SK-N-SH (cell line): ENCODE data around the gene TERT. TPM values are rescaled to one million over a fixed set of nuclear protein-coding genes. Genes with fewer than 3 reads are reported as not detected.
"Not testable (repeated sequence)": the region's sequence is repeated elsewhere in the genome, so short reads cannot be mapped to it uniquely, and the experiment has no call there.

Source experiments
- CTCF ChIA-PET: fragments of 300-600, 350-600 bp; formaldehyde crosslinking; extraction: SDS; loops from one replicate; lab custom pipeline; 2021; lab: Yijun Ruan, JAX
- POLR2A ChIA-PET: fragments of 350-600 bp; sonication (Branson Sonifier 250); formaldehyde crosslinking; extraction: SDS; loops from one replicate; lab custom pipeline; 2020; ENCODE audit warnings: antibody characterized with exemption, inconsistent platforms; lab: Yijun Ruan, JAX
- DNase-seq: peaks from one replicate; pipeline ENCODE4 v3.0.0; 2012
- H2AFZ ChIP-seq: fragments of 200-600 bp; sonication (generic); 2 replicates; pipeline ENCODE4 v1.8.1; 2016; ENCODE audit warnings: antibody characterized with exemption, mild to moderate bottlenecking, low read depth
- H3F3A ChIP-seq: fragments of 200-600 bp; sonication (generic); replicated peaks from 2 replicates; pipeline ENCODE3; 2016; ENCODE audit warnings: antibody characterized with exemption, mild to moderate bottlenecking; ENCODE audit not compliant: insufficient read depth
- H3K27ac ChIP-seq, 2 experiments: fragments of 200-500 bp in 1 of 2; fragments of 200-600 bp in 1 of 2; sonication (Bioruptor generic) in 1 of 2; sonication (generic), shearing (Covaris generic) in 1 of 2; 2 replicates each; pipeline versions ENCODE4 v1.5.1 to v1.6.1; 2014 to 2016; ENCODE audit warnings: low read depth in 2 of 2, inconsistent platforms in 1 of 2, low read length in 1 of 2, mild to moderate bottlenecking in 1 of 2, mixed read lengths in 1 of 2
- H3K27me3 ChIP-seq: fragments of 200-600 bp; sonication (generic), shearing (Covaris generic); 2 replicates; pipeline ENCODE4 v1.6.1; 2016; ENCODE audit warnings: mixed run types; ENCODE audit not compliant: insufficient read depth
- H3K36me3 ChIP-seq, 2 experiments: fragments of 200-500 bp in 1 of 2; fragments of 200-600 bp in 1 of 2; sonication (Bioruptor generic) in 1 of 2; sonication (generic) in 1 of 2; replicated peaks in 1 of 2; 2 replicates each; pipeline versions ENCODE3 to v1.5.1; 2014 to 2016; ENCODE audit warnings: low read length in 1 of 2, mild to moderate bottlenecking in 1 of 2; ENCODE audit not compliant: insufficient read depth in 2 of 2, control insufficient read depth in 1 of 2
- H3K4me1 ChIP-seq, 2 experiments: fragments of 200-500 bp in 1 of 2; fragments of 200-600 bp in 1 of 2; sonication (Bioruptor generic) in 1 of 2; sonication (generic), shearing (Covaris generic) in 1 of 2; 2 replicates each; pipeline versions ENCODE4 v1.5.1 to v1.6.1; 2014 to 2016; ENCODE audit warnings: low read depth in 1 of 2, low read length in 1 of 2, mixed run types in 1 of 2; ENCODE audit not compliant: insufficient read depth in 2 of 2, control insufficient read depth in 1 of 2
- H3K4me2 ChIP-seq: fragments of 200-600 bp; sonication (generic), shearing (Covaris generic); 2 replicates; pipeline ENCODE4 v1.6.1; 2017; ENCODE audit warnings: mixed run types
- H3K4me3 ChIP-seq, 2 experiments: fragments of 200-500 bp in 1 of 2; fragments of 200-600 bp in 1 of 2; sonication (Bioruptor generic) in 1 of 2; sonication (generic), shearing (Covaris generic) in 1 of 2; 2 replicates each; pipeline versions ENCODE4 v1.5.1 to v1.8.1; 2014 to 2016; ENCODE audit warnings: low read depth in 2 of 2, inconsistent platforms in 1 of 2, low read length in 1 of 2, mild to moderate bottlenecking in 1 of 2, mixed read lengths in 1 of 2, moderate library complexity in 1 of 2
- H3K79me2 ChIP-seq: fragments of 200-600 bp; sonication (generic); 2 replicates; pipeline ENCODE4 v1.8.1; 2017; ENCODE audit warnings: mild to moderate bottlenecking; ENCODE audit not compliant: insufficient read depth
- H3K9ac ChIP-seq: fragments of 200-600 bp; sonication (generic); 2 replicates; pipeline ENCODE4 v1.6.1; 2017; ENCODE audit warnings: mixed run types
- H3K9me2 ChIP-seq: fragments of 200-600 bp; sonication (generic); 2 replicates; pipeline ENCODE4 v1.6.1; 2017; ENCODE audit warnings: mixed run types
- H3K9me3 ChIP-seq: fragments of 200-600 bp; sonication (generic); 2 replicates; pipeline ENCODE4 v1.6.1; 2017; ENCODE audit warnings: mixed run types, mild to moderate bottlenecking, moderate library complexity
- H4K20me1 ChIP-seq: fragments of 200-600 bp; sonication (generic); 2 replicates; pipeline ENCODE4 v1.6.1; 2017; ENCODE audit warnings: mild to moderate bottlenecking, mixed run types; ENCODE audit not compliant: insufficient read depth
- EZH2phosphoT487 ChIP-seq: fragments of 200-600 bp; sonication (generic); IDR thresholded peaks from 2 replicates; pipeline ENCODE4 v1.6.1; 2017; ENCODE audit warnings: low read depth, mixed run types, mild to moderate bottlenecking, antibody characterized with exemption, moderate library complexity, borderline replicate concordance
- MEF2A ChIP-seq: IDR thresholded peaks from 2 replicates; pipeline ENCODE4 v1.4.0; 2012; ENCODE audit warnings: low read depth, borderline replicate concordance
- POLR2AphosphoS5 ChIP-seq: IDR thresholded peaks from 2 replicates; pipeline ENCODE4 v1.6.1; 2012; ENCODE audit warnings: low read depth, low read length
- RAD21 ChIP-seq: IDR thresholded peaks from 2 replicates; pipeline ENCODE4 v1.6.1; 2012; ENCODE audit warnings: mild to moderate bottlenecking, low read length
- RFX5 ChIP-seq: IDR thresholded peaks from 2 replicates; pipeline ENCODE4 v1.6.1; 2012; ENCODE audit warnings: mild to moderate bottlenecking, improper control_type of control experiment, low read length
- RXRA ChIP-seq: IDR thresholded peaks from 2 replicates; pipeline ENCODE4 v1.4.0; 2012; ENCODE audit warnings: low read depth, mild to moderate bottlenecking, borderline replicate concordance
- SIN3A ChIP-seq: IDR thresholded peaks from 2 replicates; pipeline ENCODE4 v1.6.1; 2012; ENCODE audit warnings: low read depth, mild to moderate bottlenecking, low read length, moderate library complexity, borderline replicate concordance
- TCF12 ChIP-seq: IDR thresholded peaks from 2 replicates; pipeline ENCODE4 v1.4.0; 2012
- YY1 ChIP-seq: IDR thresholded peaks from 2 replicates; pipeline ENCODE4 v1.4.0; 2012; ENCODE audit warnings: low read depth, mild to moderate bottlenecking
- WGBS: methylation state at CpG from one replicate; pipeline ENCODE4 v1.1.6; 2017; ENCODE audit warnings: low lambda C conversion rate; 5-methylcytosine and 5-hydroxymethylcytosine counted together
- polyA plus RNA-seq, 3 experiments: library from polyadenylated mRNA; depleted of rRNA; stranded (reverse); fragments of >200 nt; gene quantifications; 2 replicates each; pipeline ENCODE4 v1.2.3, GENCODE V29; 2012
- TF ChIP-seq, protein P1 (sequence below): IDR thresholded peaks from 2 replicates; pipeline ENCODE4; 2012
- TF ChIP-seq, protein P2 (sequence below): IDR thresholded peaks from 2 replicates; pipeline ENCODE4 v1.4.0; 2012; ENCODE audit warnings: low read depth, borderline replicate concordance
- TF ChIP-seq, protein P3 (sequence below): IDR thresholded peaks from 2 replicates; pipeline ENCODE4 v1.6.1; 2012; ENCODE audit warnings: mild to moderate bottlenecking, low read depth, low read length, moderate library complexity

TERT gene
- polyA plus RNA-seq, 1 of the 3 experiments (the other 2 are of a cell fraction) = 2.4 TPM

DNA sequence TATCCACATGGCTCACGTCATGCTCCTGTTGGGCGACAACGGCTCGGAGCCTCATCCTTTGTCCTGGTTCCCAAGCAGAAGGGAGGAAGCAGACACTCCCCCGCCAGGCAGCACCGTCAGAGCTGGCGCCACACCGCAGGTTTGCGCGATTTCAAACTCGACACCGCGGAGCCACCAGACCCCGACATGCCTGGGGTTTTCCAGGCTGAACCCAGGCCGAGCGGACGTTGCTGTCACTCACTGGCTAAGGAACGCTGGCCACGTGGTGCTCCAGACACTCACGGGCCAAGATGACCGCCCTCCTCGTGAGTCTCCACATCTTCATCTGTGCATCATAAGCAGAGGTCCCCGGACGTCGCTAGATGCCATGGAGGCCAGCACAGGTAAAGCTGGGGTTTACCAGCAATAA, 9.0 kb downstream of the TERT start (continued):
- TF ChIP-seq, protein P1, sequence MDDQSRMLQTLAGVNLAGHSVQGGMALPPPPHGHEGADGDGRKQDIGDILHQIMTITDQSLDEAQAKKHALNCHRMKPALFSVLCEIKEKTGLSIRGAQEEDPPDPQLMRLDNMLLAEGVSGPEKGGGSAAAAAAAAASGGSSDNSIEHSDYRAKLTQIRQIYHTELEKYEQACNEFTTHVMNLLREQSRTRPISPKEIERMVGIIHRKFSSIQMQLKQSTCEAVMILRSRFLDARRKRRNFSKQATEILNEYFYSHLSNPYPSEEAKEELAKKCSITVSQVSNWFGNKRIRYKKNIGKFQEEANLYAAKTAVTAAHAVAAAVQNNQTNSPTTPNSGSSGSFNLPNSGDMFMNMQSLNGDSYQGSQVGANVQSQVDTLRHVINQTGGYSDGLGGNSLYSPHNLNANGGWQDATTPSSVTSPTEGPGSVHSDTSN = no peak
- TF ChIP-seq SIN3A (no peak), TCF12 (no peak), POLR2AphosphoS5 (no peak)
- TF ChIP-seq, protein P2, sequence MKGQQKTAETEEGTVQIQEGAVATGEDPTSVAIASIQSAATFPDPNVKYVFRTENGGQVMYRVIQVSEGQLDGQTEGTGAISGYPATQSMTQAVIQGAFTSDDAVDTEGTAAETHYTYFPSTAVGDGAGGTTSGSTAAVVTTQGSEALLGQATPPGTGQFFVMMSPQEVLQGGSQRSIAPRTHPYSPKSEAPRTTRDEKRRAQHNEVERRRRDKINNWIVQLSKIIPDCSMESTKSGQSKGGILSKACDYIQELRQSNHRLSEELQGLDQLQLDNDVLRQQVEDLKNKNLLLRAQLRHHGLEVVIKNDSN = no peak

DNA sequence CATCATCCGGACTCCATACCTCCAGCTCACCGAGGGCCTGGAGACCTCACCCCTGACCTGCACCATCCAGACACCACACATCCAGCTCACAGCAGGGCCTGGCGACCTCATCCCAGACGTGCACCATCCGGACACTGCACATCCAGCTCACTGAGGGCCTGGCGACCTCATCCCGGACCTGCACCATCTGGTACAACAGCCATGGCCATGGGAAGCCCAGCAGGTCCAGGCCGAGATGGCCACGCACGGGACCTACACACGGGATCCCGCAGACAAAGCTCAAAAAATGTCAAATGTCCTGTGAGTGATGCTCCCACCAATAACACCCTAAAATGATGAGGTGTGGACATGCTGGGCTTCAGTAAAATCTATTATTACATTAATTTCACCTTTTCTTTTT, 9.7 kb downstream of the TERT start:
- CTCF ChIA-PET = interaction anchor here (0.7 kb wide), 1 partner anchor 9 kb away, joined by 3 read pairs; no protein-coding TSS in a partner anchor
- no peak for DNase-seq

DNA sequence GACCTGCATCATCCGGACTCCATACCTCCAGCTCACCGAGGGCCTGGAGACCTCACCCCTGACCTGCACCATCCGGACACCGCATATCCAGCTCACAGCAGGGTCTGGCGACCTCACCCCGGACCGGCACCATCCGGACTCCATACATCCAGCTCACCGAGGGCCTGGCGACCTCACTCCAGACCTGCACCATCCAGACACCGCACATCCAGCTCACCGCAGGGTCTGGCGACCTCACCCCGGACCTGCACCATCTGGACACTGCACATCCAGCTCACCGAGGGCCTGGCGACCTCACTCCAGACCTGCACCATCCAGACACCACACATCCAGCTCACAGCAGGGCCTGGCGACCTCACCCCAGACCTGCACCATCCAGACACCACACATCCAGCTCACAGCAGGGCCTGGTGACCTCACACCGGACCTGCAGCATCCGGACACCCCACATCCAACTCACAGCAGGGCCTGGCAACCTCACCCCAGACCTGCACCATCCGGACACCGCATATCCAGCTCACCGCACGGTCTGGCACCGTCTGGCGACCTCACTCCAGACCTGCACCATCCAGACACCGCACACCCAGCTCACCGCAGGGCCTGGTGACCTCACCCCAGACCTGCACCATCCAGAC, 10.4 kb downstream of the TERT start:
- H3K9ac ChIP-seq, H3K4me2 ChIP-seq, CTCF ChIA-PET, H3K4me3 ChIP-seq, H3K79me2 ChIP-seq, H3K27ac ChIP-seq, H3K9me2 ChIP-seq, H3K9me3 ChIP-seq, DNase-seq, H2AFZ ChIP-seq, POLR2A ChIA-PET, H3F3A ChIP-seq, H4K20me1 ChIP-seq, H3K27me3 ChIP-seq, H3K36me3 ChIP-seq, H3K4me1 ChIP-seq: not testable (repeated sequence)
- 60% methylated on average over 21 of the region's 27 CpGs for WGBS

More for the DNA sequence above, 9.7 kb downstream of the TERT start:
- no peaks in the 10 kb centered on the region for H3K9me3 ChIP-seq
- H4K20me1 ChIP-seq = no peaks in the 10 kb centered on the region
- H3K9ac ChIP-seq = no peak overlapping the region
- no peaks in the 10 kb centered on the region for H3K9me2 ChIP-seq
- POLR2A ChIA-PET = no interaction called here
- H3K79me2 ChIP-seq = no peaks in the 10 kb centered on the region
- H3K27ac ChIP-seq = no peak overlapping the region
- H3K27me3 ChIP-seq = no peaks in the 10 kb centered on the region
- no peak for TF ChIP-seq MEF2A
- TF ChIP-seq YY1 = no peak
- TF ChIP-seq, protein P1 = no peak
- TF ChIP-seq RXRA = no peak
- TF ChIP-seq RAD21 = no peak
- TF ChIP-seq, protein P3, sequence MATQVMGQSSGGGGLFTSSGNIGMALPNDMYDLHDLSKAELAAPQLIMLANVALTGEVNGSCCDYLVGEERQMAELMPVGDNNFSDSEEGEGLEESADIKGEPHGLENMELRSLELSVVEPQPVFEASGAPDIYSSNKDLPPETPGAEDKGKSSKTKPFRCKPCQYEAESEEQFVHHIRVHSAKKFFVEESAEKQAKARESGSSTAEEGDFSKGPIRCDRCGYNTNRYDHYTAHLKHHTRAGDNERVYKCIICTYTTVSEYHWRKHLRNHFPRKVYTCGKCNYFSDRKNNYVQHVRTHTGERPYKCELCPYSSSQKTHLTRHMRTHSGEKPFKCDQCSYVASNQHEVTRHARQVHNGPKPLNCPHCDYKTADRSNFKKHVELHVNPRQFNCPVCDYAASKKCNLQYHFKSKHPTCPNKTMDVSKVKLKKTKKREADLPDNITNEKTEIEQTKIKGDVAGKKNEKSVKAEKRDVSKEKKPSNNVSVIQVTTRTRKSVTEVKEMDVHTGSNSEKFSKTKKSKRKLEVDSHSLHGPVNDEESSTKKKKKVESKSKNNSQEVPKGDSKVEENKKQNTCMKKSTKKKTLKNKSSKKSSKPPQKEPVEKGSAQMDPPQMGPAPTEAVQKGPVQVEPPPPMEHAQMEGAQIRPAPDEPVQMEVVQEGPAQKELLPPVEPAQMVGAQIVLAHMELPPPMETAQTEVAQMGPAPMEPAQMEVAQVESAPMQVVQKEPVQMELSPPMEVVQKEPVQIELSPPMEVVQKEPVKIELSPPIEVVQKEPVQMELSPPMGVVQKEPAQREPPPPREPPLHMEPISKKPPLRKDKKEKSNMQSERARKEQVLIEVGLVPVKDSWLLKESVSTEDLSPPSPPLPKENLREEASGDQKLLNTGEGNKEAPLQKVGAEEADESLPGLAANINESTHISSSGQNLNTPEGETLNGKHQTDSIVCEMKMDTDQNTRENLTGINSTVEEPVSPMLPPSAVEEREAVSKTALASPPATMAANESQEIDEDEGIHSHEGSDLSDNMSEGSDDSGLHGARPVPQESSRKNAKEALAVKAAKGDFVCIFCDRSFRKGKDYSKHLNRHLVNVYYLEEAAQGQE = no peak
- no peak for TF ChIP-seq RFX5
- TF ChIP-seq EZH2phosphoT487 = no peak
- 56% methylated on average over 9 of the region's 12 CpGs for WGBS
- H3K36me3 ChIP-seq = no peaks in the 10 kb centered on the region
- H2AFZ ChIP-seq = no peak overlapping the region
- H3K4me3 ChIP-seq = no peak overlapping the region
- no peaks in the 10 kb centered on the region for H3F3A ChIP-seq
- H3K4me1 ChIP-seq = no peaks in the 10 kb centered on the region
- no peak overlapping the region for H3K4me2 ChIP-seq

DNA sequence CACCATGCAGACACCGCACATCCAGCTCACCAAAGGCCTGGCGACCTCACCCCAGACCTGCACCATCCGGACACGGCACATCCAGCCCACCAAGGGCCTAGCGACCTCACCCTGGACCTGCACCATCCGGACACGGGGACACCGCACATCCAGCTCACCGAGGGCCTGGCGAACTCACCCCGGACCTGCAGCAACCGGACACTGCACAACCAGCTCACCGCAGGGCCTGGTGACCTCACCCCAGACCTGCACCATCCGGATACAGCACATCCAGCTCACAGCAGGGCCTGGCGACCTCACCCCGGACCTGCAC, 11.2 kb downstream of the TERT start:
- H3K4me1 ChIP-seq, DNase-seq, H3K36me3 ChIP-seq, H3K27me3 ChIP-seq, H4K20me1 ChIP-seq, H3K9ac ChIP-seq, CTCF ChIA-PET, H3K4me2 ChIP-seq, H3K4me3 ChIP-seq, POLR2A ChIA-PET, H3K79me2 ChIP-seq, H3K9me2 ChIP-seq, H3F3A ChIP-seq, H3K9me3 ChIP-seq, H2AFZ ChIP-seq, H3K27ac ChIP-seq: not testable (repeated sequence)
- WGBS = 53% methylated on average over 6 of the region's 16 CpGs
